ENCODE results near the gene GDE1. TPM values are rescaled to one million over a fixed set of nuclear protein-coding genes. Genes with fewer than 3 reads are reported as not detected.

GDE1 gene
- polyA plus RNA-seq, 1 donor (not counting 4 experiments of a cell fraction or from before 2014, with no cell fraction given) = 52.9 TPM

- no peak overlapping the region for H2AFZ ChIP-seq (ENCODE audit: control insufficient read depth, low read length)
Measured at GRCh38 chr16:19522760-19523159, 862 bp upstream of the GDE1 start.

GRCh38 chr16:19522397-19522732 lies 467 bp upstream of the GDE1 start:
- FAIRE-seq (no peak), DNase-seq (ENCODE audit: low read depth, low spot score) (no peak)
- no peak overlapping the region for H3K9ac ChIP-seq (ENCODE audit: control insufficient read depth, extremely low read depth, insufficient read depth, low read length)
- peaks cover 49% of the 10 kb centered on the region for H3K79me2 ChIP-seq (ENCODE audit: control insufficient read depth, insufficient read depth, low read length)
- peak overlapping the region; percentile 96 for H3K4me2 ChIP-seq (ENCODE audit: control insufficient read depth, extremely low read depth, insufficient read depth, low read depth, low read length)
- TF ChIP-seq CTCF (optimal IDR thresholded peaks at IDR 0.05 in 1 of 3, IDR thresholded peaks at IDR 0.05 in 1 of 3, conservative IDR thresholded peaks at IDR 0.05 in 1 of 3; ENCODE audit: extremely low read depth in 1 of 3, insufficient read depth in 2 of 3, low read length in 3 of 3) (no peak), EZH2 (IDR thresholded peaks at IDR 0.05; ENCODE audit: low read length) (no peak)
- H3K4me3 ChIP-seq (ENCODE audit: control insufficient read depth in 2 of 3, extremely low read depth in 1 of 3, insufficient read depth in 2 of 3, low read depth in 1 of 3, low read length in 3 of 3) = peak overlapping the region in 1 of 3 experiments; percentile 81
- no peaks in the 10 kb centered on the region for H4K20me1 ChIP-seq (ENCODE audit: control insufficient read depth, extremely low read depth, insufficient read depth, low read length)
- H3K27me3 ChIP-seq (ENCODE audit: control insufficient read depth, extremely low read depth, insufficient read depth, low read length) = no peaks in the 10 kb centered on the region
- H3K9me3 ChIP-seq (ENCODE audit: control insufficient read depth, low read depth, low read length) = no peaks in the 10 kb centered on the region
- H3K9me1 ChIP-seq (ENCODE audit: control insufficient read depth, extremely low read depth, insufficient read depth, low read length) = no peaks in the 10 kb centered on the region
- dilution Hi-C loops (cut with MboI; ENCODE audit: extremely low pct_ligation_motif_present, low sequenced_read_pairs) = loop anchor here (25.0 kb wide), 1 partner anchor 110 kb away; the partner anchor contains the start of gene TMC5
- H3K36me3 ChIP-seq (ENCODE audit: control insufficient read depth in 2 of 2, extremely low read depth in 1 of 2, insufficient read depth in 2 of 2, low read length in 2 of 2) = no peaks in the 10 kb centered on the region
- peak overlapping the region; percentile 2 for H2AFZ ChIP-seq (ENCODE audit: control insufficient read depth, low read length)
- no peak overlapping the region for H3K27ac ChIP-seq (ENCODE audit: control insufficient read depth, insufficient read depth, low read length)
- peaks cover 33% of the 10 kb centered on the region for H3K4me1 ChIP-seq (ENCODE audit: control insufficient read depth, extremely low read depth, insufficient read depth, low read length)

More at GRCh38 chr16:19522760-19523159, 862 bp upstream of the GDE1 start:
- H3K9me1 ChIP-seq (ENCODE audit: control insufficient read depth, extremely low read depth, insufficient read depth, low read length) = no peaks in the 10 kb centered on the region
- H3K9me3 ChIP-seq (ENCODE audit: control insufficient read depth, low read depth, low read length) = no peaks in the 10 kb centered on the region
- TF ChIP-seq CTCF (optimal IDR thresholded peaks at IDR 0.05 in 1 of 3, IDR thresholded peaks at IDR 0.05 in 1 of 3, conservative IDR thresholded peaks at IDR 0.05 in 1 of 3; ENCODE audit: extremely low read depth in 1 of 3, insufficient read depth in 2 of 3, low read length in 3 of 3) (no peak), EZH2 (IDR thresholded peaks at IDR 0.05; ENCODE audit: low read length) (no peak)
- no peak overlapping the region for H3K27ac ChIP-seq (ENCODE audit: control insufficient read depth, insufficient read depth, low read length)
- H3K79me2 ChIP-seq (ENCODE audit: control insufficient read depth, insufficient read depth, low read length) = peaks cover 49% of the 10 kb centered on the region
- no peak for DNase-seq (ENCODE audit: low read depth, low spot score)
- no peaks in the 10 kb centered on the region for H4K20me1 ChIP-seq (ENCODE audit: control insufficient read depth, extremely low read depth, insufficient read depth, low read length)
- no peaks in the 10 kb centered on the region for H3K27me3 ChIP-seq (ENCODE audit: control insufficient read depth, extremely low read depth, insufficient read depth, low read length)
- no peak overlapping the region for H3K9ac ChIP-seq (ENCODE audit: control insufficient read depth, extremely low read depth, insufficient read depth, low read length)
- H3K4me1 ChIP-seq (ENCODE audit: control insufficient read depth, extremely low read depth, insufficient read depth, low read length) = peaks cover 29% of the 10 kb centered on the region
- no peak overlapping the region for H3K4me2 ChIP-seq (ENCODE audit: control insufficient read depth, extremely low read depth, insufficient read depth, low read depth, low read length)
- dilution Hi-C loops (cut with MboI; ENCODE audit: extremely low pct_ligation_motif_present, low sequenced_read_pairs) = loop anchor here (25.0 kb wide), 1 partner anchor 110 kb away; the partner anchor contains the start of gene TMC5
- no peak overlapping the region for H3K4me3 ChIP-seq (ENCODE audit: control insufficient read depth in 2 of 3, extremely low read depth in 1 of 3, insufficient read depth in 2 of 3, low read depth in 1 of 3, low read length in 3 of 3)
- no peak for FAIRE-seq
- peaks cover under 1 to 3% of the 10 kb centered on the region in 2 experiments for H3K36me3 ChIP-seq (ENCODE audit: control insufficient read depth in 2 of 2, extremely low read depth in 1 of 2, insufficient read depth in 2 of 2, low read length in 2 of 2)

All from keratinocyte (primary cell).